T-cell (primary cell): ENCODE results near the gene NR5A2. TPM values are rescaled to one million over a fixed set of nuclear protein-coding genes. Genes with fewer than 3 reads are reported as not detected.

Source experiments
- ATAC-seq, 4 experiments: fragments of 200-7000 bp in 3 of 4; fragments of 150-1000 bp in 1 of 4; cut with Tn5 transposase; replicated peaks in 1 of 4; 1 replicate in 3 of 4; 2 replicates in 1 of 4; pipeline ENCODE4 v1.10.0; 2021; ENCODE audit warnings: moderate library complexity in 3 of 4, mild to moderate bottlenecking in 2 of 4, moderate number of reproducible peaks in 1 of 4
- CTCF ChIA-PET, 2 donors: fragments of 300-600 bp; sonication (Branson Sonifier 250); formaldehyde crosslinking; loops; one replicate each; lab custom pipeline; 2022; ENCODE audit warnings: antibody characterized with exemption in 2 of 2; lab: Charles Lee
- POLR2A ChIA-PET, 2 donors: fragments of 300-600 bp; sonication (Branson Sonifier 250); formaldehyde crosslinking; loops; one replicate each; lab custom pipeline; 2022; ENCODE audit warnings: antibody characterized with exemption in 2 of 2; lab: Charles Lee
- DNase-seq, 35 experiments: peaks; one replicate each; pipeline versions ENCODE4 v3.0.0 to v3.0.0-alpha.2; 2013 to 2023
- H3K27ac ChIP-seq: one replicate; pipeline ENCODE4 v1.5.1; 2013; ENCODE audit warnings: low read length
- H3K27me3 ChIP-seq, 2 experiments: replicated peaks in 1 of 2; 1 replicate in 1 of 2; 2 replicates in 1 of 2; pipeline versions ENCODE4 v1.6.1 to v1.7.0; 2013; ENCODE audit warnings: low read length in 1 of 2, mixed read lengths in 1 of 2; ENCODE audit not compliant: control insufficient read depth in 2 of 2, insufficient read depth in 2 of 2; ENCODE audit errors: extremely low read depth in 1 of 2
- H3K36me3 ChIP-seq, 2 donors: 1 replicate in 1 of 2; 2 replicates in 1 of 2; pipeline versions ENCODE4 v1.6.1 to v1.7.0; 2013; ENCODE audit warnings: low read length in 1 of 2; ENCODE audit not compliant: control insufficient read depth in 2 of 2, insufficient read depth in 1 of 2; ENCODE audit errors: extremely low read depth in 1 of 2
- H3K4me1 ChIP-seq, 2 experiments: 1 replicate in 1 of 2; 2 replicates in 1 of 2; pipeline versions ENCODE4 v1.6.1 to v1.7.0; 2013; ENCODE audit warnings: low read length in 2 of 2, mixed read lengths in 1 of 2; ENCODE audit not compliant: insufficient read depth in 2 of 2, control insufficient read depth in 1 of 2; ENCODE audit errors: extremely low read depth in 1 of 2
- H3K4me3 ChIP-seq, 2 donors: 1 replicate in 1 of 2; 2 replicates in 1 of 2; pipeline versions ENCODE4 v1.5.1 to v1.7.0; 2013; ENCODE audit warnings: mild to moderate bottlenecking in 2 of 2, low read length in 1 of 2, moderate library complexity in 1 of 2; ENCODE audit not compliant: control insufficient read depth in 1 of 2; ENCODE audit errors: extremely low read depth in 1 of 2
- H3K9me3 ChIP-seq: 2 replicates; pipeline ENCODE4 v1.7.0; 2013
- H3K27ac Mint-ChIP-seq, 2 donors: one replicate each; pipeline ENCODE4 v1.8.0; 2020 to 2021; ENCODE audit warnings: mild to moderate bottlenecking in 2 of 2, mixed read lengths in 2 of 2
- H3K27me3 Mint-ChIP-seq, 2 donors: one replicate each; pipeline ENCODE4 v1.8.0; 2021 to 2022; ENCODE audit warnings: mixed read lengths in 2 of 2
- H3K36me3 Mint-ChIP-seq: one replicate; pipeline ENCODE4 v1.8.0; 2021; ENCODE audit warnings: mixed read lengths
- H3K4me1 Mint-ChIP-seq, 3 donors: one replicate each; pipeline ENCODE4 v1.8.0; 2020 to 2022; ENCODE audit warnings: mixed read lengths in 3 of 3, mild to moderate bottlenecking in 1 of 3
- H3K4me3 Mint-ChIP-seq, 3 donors: one replicate each; pipeline ENCODE4 v1.8.0; 2020 to 2022; ENCODE audit warnings: mild to moderate bottlenecking in 3 of 3, mixed read lengths in 3 of 3, moderate library complexity in 3 of 3
- H3K9me3 Mint-ChIP-seq, 3 donors: one replicate each; pipeline ENCODE4 v1.8.0; 2020 to 2022; ENCODE audit warnings: mixed read lengths in 3 of 3
- WGBS: methylation state at CpG from one replicate; pipeline ENCODE4 v1.1.5; 2013; ENCODE audit warnings: missing lambda C conversion rate; ENCODE audit not compliant: insufficient coverage; 5-methylcytosine and 5-hydroxymethylcytosine counted together
- total RNA-seq, 35 experiments: library from RNA in 6 of 35; stranded (reverse) in 6 of 35; fragments of 120-200 nt in 1 of 35; gene quantifications; one replicate each; pipeline versions ENCODE4 v1.2.1 to v1.2.4 and lab custom pipeline; 2013 to 2026

Gene NR5A2
- total RNA-seq, 5 donors from 2014 or later (not counting 1 experiment from before 2014, with no cell fraction given), result 0.15 to 0.19 TPM; not detected in 3

DNA sequence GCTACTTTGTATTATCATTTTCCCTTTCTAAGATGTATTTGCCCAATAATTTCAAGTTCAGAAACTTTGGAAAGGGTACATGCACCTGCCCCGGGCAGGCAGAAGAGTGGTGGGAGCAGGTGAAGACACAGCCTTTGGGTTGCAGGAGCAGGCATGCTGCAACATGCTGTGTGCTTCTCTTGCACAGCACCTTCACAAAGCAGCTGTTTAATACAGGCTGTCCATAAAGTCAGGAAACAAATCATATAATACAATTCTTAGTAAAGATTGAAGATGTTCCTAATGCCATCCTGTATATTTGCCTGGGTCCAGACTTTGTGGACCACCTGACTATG is 199.4 kb downstream of the NR5A2 start:
- no peak overlapping the region for H3K27ac ChIP-seq
- Mint-ChIP-seq H3K27me3 (peaks cover 0 to 3% of the 10 kb centered on the region in 2 donors), H3K36me3 (no peaks in the 10 kb centered on the region), H3K27ac (peak overlapping the region in 1 of 2 donors; percentile 55), H3K4me3 (peak overlapping the region in 2 of 3 donors; percentile 4 to 52), H3K4me1 (peaks cover 22 to 26% (median 24%) of the 10 kb centered on the region in 3 donors), H3K9me3 (no peaks in the 10 kb centered on the region)
- CTCF ChIA-PET, result no interaction called here
- DNase-seq, result no peak
- H3K36me3 ChIP-seq, result no peaks in the 10 kb centered on the region
- POLR2A ChIA-PET, result no interaction called here
- peak overlapping the region in 1 of 2 donors; percentile 10 for H3K4me3 ChIP-seq
- H3K27me3 ChIP-seq, result no peaks in the 10 kb centered on the region
- H3K4me1 ChIP-seq, result peaks cover 9 to 16% of the 10 kb centered on the region in 2 experiments
- ATAC-seq, result no peak
- no peaks in the 10 kb centered on the region for H3K9me3 ChIP-seq
- no CpG with 5 or more reads among the region's 1 CpG for WGBS
